Esophagus (tissue), 2 donors: ENCODE results near the gene GNAZ. TPM values are rescaled to one million over a fixed set of nuclear protein-coding genes. Genes with fewer than 3 reads are reported as not detected.

ENCODE experiments used
- H3K27ac ChIP-seq, 2 donors: one replicate each; pipeline ENCODE4 v1.5.1; 2013; ENCODE audit warnings: low read depth in 2 of 2, mild to moderate bottlenecking in 2 of 2, inconsistent platforms in 1 of 2, low read length in 1 of 2, moderate library complexity in 1 of 2
- H3K27me3 ChIP-seq, 2 donors: one replicate each; pipeline ENCODE4 v1.6.1; 2013; ENCODE audit warnings: low read length in 2 of 2, control low read depth in 1 of 2, mild to moderate bottlenecking in 1 of 2; ENCODE audit not compliant: insufficient read depth in 2 of 2, control insufficient read depth in 1 of 2
- H3K36me3 ChIP-seq, 2 donors: one replicate each; pipeline ENCODE4 v1.6.1; 2013; ENCODE audit warnings: low read length in 1 of 2; ENCODE audit not compliant: control insufficient read depth in 2 of 2, insufficient read depth in 2 of 2
- H3K4me1 ChIP-seq, 2 donors: one replicate each; pipeline ENCODE4 v1.6.1; 2013; ENCODE audit warnings: low read length in 1 of 2; ENCODE audit not compliant: control insufficient read depth in 2 of 2, insufficient read depth in 2 of 2
- H3K4me3 ChIP-seq, 2 donors: one replicate each; pipeline ENCODE4 v1.5.1; 2013; ENCODE audit warnings: low read length in 2 of 2, mild to moderate bottlenecking in 2 of 2, low read depth in 1 of 2, moderate library complexity in 1 of 2
- H3K9me3 ChIP-seq, 2 donors: one replicate each; pipeline ENCODE4 v1.6.1; 2013; ENCODE audit warnings: mild to moderate bottlenecking in 2 of 2, low read depth in 1 of 2, low read length in 1 of 2, moderate library complexity in 1 of 2; ENCODE audit not compliant: control insufficient read depth in 2 of 2, insufficient read depth in 1 of 2
- WGBS, 2 donors: extraction: QIAGEN DNeasy Blood & Tissue Kit; methylation state at CpG; one replicate each; pipeline ENCODE4 v1.1.7; 2013; 5-methylcytosine and 5-hydroxymethylcytosine counted together
- polyA plus RNA-seq, 2 donors: library from polyadenylated mRNA; stranded (reverse); fragments of 200-250 nt; gene quantifications; one replicate each; pipeline ENCODE4 v1.2.3, GENCODE V29; 2013
- donor health status: healthy with polysubstance abuse.
- donor health status: Bipolar disorder and iron deficiency.

Gene GNAZ
- polyA plus RNA-seq, 2 donors, result 0.83 to 1.6 TPM

DNA sequence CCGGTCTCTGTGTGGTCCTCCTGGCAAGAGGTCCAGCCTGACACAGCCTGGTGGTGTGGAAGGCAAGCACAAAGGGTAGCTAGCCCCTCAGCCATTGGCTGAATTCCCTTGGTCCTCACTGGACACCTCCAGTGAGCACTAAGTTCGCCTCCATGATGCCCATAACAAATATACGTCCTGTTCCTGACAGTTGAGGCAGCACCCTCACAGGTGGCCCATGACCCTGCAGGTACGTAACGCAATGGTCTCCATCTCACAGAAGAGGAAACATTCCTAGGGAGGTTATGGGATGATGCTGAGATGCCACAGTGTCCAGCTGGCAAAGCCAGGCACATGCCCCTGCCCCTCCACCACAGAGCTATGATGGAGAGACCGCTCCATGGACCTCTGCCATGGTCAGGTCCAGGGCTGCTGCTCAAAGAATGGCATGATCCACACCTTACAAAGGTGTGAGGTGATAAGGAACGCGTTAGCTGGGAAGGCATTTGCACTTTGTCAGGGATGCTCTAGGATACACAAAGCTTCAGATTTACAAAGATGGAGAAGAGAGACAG is 1.4 kb upstream of the GNAZ start:
- no peaks in the 10 kb centered on the region for H3K27me3 ChIP-seq
- H3K4me3 ChIP-seq, result no peak overlapping the region
- no peaks in the 10 kb centered on the region for H3K9me3 ChIP-seq
- no peaks in the 10 kb centered on the region for H3K36me3 ChIP-seq
- H3K27ac ChIP-seq, result no peak overlapping the region
- WGBS, 2 donors, result 79 to 80% methylated on average over 8 of the region's 8 CpGs
- H3K4me1 ChIP-seq, result no peaks in the 10 kb centered on the region

DNA sequence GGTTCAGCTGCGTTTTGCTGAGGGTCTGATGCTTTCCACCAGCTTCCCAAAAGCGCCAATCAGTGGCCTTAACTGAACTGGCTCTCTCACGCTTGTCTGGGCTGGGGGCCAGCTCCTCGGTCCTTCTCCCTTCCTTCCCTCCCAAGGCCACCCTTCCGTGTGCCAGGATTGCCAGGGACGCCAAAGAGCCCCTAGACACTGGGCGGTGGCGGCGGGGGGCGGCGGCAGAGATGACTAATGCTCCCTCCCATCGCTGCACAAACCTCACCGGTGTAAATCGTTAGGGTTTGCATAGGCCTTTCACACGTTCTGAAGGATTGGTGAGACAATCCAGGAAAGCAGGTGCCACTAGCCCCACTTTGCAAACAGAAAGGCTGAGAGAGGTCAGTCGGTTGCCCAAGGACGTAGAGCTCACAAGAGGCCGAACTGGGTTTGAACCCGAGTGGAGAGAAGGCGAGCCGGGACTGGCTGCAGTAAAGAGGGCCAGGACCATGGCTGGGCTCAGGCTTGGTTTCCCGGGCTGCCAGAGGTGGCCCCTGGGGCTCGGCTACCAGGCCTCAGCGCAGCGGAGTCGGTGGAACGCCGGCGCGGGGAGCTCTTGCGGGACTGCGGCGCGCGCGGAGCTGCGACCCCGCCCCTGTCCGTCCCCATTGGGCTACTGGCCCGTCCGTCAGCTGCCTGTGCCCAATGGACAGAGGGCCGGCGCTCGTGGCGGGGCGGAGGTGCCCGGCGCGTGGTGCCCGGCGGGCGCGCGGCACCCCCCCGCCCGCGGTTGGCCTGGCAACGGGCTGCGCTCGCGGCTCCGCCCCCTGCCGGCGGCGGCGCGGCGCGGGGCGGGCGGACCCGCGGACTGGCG is 589 bp upstream of the GNAZ start:
- Histone ChIP-seq H3K36me3 (no peaks in the 10 kb centered on the region), H3K9me3 (no peaks in the 10 kb centered on the region), H3K27ac (no peak overlapping the region), H3K4me3 (peak overlapping the region; percentile 36 to 41), H3K27me3 (no peaks in the 10 kb centered on the region), H3K4me1 (no peaks in the 10 kb centered on the region)
- 2% methylated on average over 55 to 74 of the region's 74 CpGs for WGBS, 2 donors

GRCh38 chr22:23071230-23072076 is 1.1 kb downstream of the GNAZ start:
- H3K27me3 ChIP-seq, result no peaks in the 10 kb centered on the region
- whole genome bisulfite sequencing, 2 donors, result 66 to 67% methylated on average over 29 of the region's 29 CpGs
- H3K27ac ChIP-seq, result no peak overlapping the region
- no peaks in the 10 kb centered on the region for H3K4me1 ChIP-seq
- H3K9me3 ChIP-seq, result no peaks in the 10 kb centered on the region
- no peaks in the 10 kb centered on the region for H3K36me3 ChIP-seq
- H3K4me3 ChIP-seq, result peak overlapping the region in 1 of 2 donors; percentile 41

GRCh38 chr22:23072077-23072910 is 2.0 kb downstream of the GNAZ start:
- no peaks in the 10 kb centered on the region for H3K9me3 ChIP-seq
- WGBS, 2 donors, result 85 to 87% methylated on average over 11 of the region's 11 CpGs
- H3K4me3 ChIP-seq, result no peak overlapping the region
- H3K4me1 ChIP-seq, result no peaks in the 10 kb centered on the region
- no peaks in the 10 kb centered on the region for H3K27me3 ChIP-seq
- H3K36me3 ChIP-seq, result no peaks in the 10 kb centered on the region
- H3K27ac ChIP-seq, result no peak overlapping the region

GRCh38 chr22:23072911-23073491 is 2.7 kb downstream of the GNAZ start:
- H3K9me3 ChIP-seq, result no peaks in the 10 kb centered on the region
- no peaks in the 10 kb centered on the region for H3K36me3 ChIP-seq
- no peaks in the 10 kb centered on the region for H3K27me3 ChIP-seq
- no peak overlapping the region for H3K4me3 ChIP-seq
- H3K27ac ChIP-seq, result no peak overlapping the region
- H3K4me1 ChIP-seq, result no peaks in the 10 kb centered on the region
- WGBS, 2 donors, result 91 to 92% methylated on average over 11 of the region's 11 CpGs

- H3K27me3 ChIP-seq, result no peaks in the 10 kb centered on the region
- WGBS, 2 donors, result 89% methylated on average over 13 of the region's 13 CpGs
Observed at GRCh38 chr22:23073526-23074229, 3.4 kb downstream of the GNAZ start.

DNA sequence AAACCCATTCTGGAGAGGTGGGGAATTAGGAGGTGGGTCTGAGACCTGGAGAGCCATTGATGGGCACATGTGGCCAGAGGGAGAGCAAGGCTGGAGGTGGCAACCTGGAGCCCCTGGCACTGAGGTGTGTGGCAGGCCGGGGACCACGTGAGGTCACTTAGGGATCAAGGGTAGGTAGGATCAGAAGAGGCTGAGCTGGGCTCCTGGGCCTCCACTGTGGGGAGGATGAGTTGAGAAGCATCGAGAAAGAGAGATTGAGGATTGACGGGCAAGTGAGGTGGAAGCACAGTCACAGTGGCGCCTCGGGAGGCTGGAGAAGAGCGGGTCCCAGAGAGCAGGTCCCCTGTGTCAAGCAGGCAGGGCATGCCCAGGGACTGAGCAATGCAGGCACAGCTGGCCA is 4.1 kb downstream of the GNAZ start:
- Histone ChIP-seq H3K36me3 (no peaks in the 10 kb centered on the region), H3K9me3 (no peaks in the 10 kb centered on the region), H3K4me3 (no peak overlapping the region), H3K27ac (no peak overlapping the region), H3K4me1 (no peaks in the 10 kb centered on the region), H3K27me3 (no peaks in the 10 kb centered on the region)
- 96 to 97% methylated on average over 7 of the region's 7 CpGs for whole genome bisulfite sequencing, 2 donors

More at GRCh38 chr22:23073526-23074229, 3.4 kb downstream of the GNAZ start:
- Histone ChIP-seq H3K4me3 (no peak overlapping the region), H3K4me1 (no peaks in the 10 kb centered on the region), H3K9me3 (no peaks in the 10 kb centered on the region), H3K36me3 (no peaks in the 10 kb centered on the region), H3K27ac (no peak overlapping the region)

DNA sequence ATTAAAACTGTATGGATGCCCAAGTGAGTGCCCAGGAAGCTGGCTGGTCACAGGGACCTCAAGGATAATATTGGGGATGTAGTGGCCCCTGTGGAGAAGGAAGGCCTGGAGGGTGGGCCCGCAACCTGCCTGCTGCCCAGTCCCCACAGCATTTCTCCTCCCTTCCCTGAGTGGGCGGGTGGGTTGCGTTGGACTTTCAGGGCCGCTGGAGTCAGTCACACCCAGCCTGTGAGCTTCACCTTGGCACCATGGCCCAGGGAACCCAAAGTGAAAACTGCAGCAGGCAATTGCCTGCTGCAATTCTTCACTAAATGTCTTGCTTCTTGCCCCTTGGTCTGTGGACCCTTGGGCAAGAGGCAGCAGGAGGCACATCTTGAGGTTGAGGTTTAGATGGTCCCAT is 4.7 kb downstream of the GNAZ start:
- Histone ChIP-seq H3K27me3 (no peaks in the 10 kb centered on the region), H3K4me1 (no peaks in the 10 kb centered on the region), H3K36me3 (no peaks in the 10 kb centered on the region), H3K4me3 (no peak overlapping the region), H3K9me3 (no peaks in the 10 kb centered on the region), H3K27ac (no peak overlapping the region)
- WGBS, 2 donors, result 70 to 89% methylated on average over 2 to 4 of the region's 4 CpGs
